PC-3 (cell line): ENCODE measurements around the gene TSEN2.
"Not testable (repeated sequence)": the region's sequence is repeated elsewhere in the genome, so short reads cannot be mapped to it uniquely, and the experiment has no call there.

ENCODE experiments used
- CTCF ChIP-seq: fragments of 300-600 bp; sonication (generic); conservative IDR thresholded peaks from 2 replicates; pipeline ENCODE4 v1.5.1; 2017; ENCODE audit warnings: antibody characterized with exemption, low read depth, mild to moderate bottlenecking, low read length
- EZH2 ChIP-seq: fragments of 300-600 bp; sonication (generic); IDR thresholded peaks from one replicate; pipeline ENCODE4 v1.6.1; 2017; ENCODE audit warnings: antibody characterized with exemption, mild to moderate bottlenecking, low read length; ENCODE audit not compliant: unreplicated experiment
- EZH2phosphoT487 ChIP-seq: fragments of 300-600 bp; sonication (generic); IDR thresholded peaks from 2 replicates; pipeline ENCODE4 v1.6.1; 2018; ENCODE audit warnings: mild to moderate bottlenecking, antibody characterized with exemption, low read length, borderline replicate concordance

- TF ChIP-seq CTCF, EZH2phosphoT487, EZH2: not testable (repeated sequence)
These were observed 5.1 kb upstream of the TSEN2 start for GRCh38 chr3:12479198-12479597.
